HepG2 (cell line): ENCODE data around the gene LRRTM1. TPM values are rescaled to one million over a fixed set of nuclear protein-coding genes. Genes with fewer than 3 reads are reported as not detected.
A peak's percentile ranks its signal among the peaks of the same experiment; 100 is the strongest.

Source experiments
- ATAC-seq: fragments of 200-7000 bp; cut with Tn5 transposase; 3 replicates; pipeline ENCODE4 v1.9.1; 2020; ENCODE audit warnings: mild to moderate bottlenecking, moderate library complexity
- BruUV-seq: library from RNA; stranded (reverse); fragments of 400-500 nt; replicated peaks from 2 replicates; lab custom pipeline; 2021; lab: Mats Ljungman, UMichigan
- CTCF ChIA-PET: fragments of 300-600 bp; formaldehyde crosslinking; extraction: SDS; loops from one replicate; lab custom pipeline; 2021; ENCODE audit warnings: low total read pairs, inconsistent platforms, low intra/inter-chr PET ratio; lab: Yijun Ruan, JAX
- POLR2A ChIA-PET: fragments of 350-600 bp; sonication (Branson Sonifier 250); formaldehyde crosslinking; loops from one replicate; lab custom pipeline; 2020; ENCODE audit warnings: antibody characterized with exemption, inconsistent platforms; lab: Yijun Ruan, JAX
- DNase-seq: peaks from one replicate; pipeline ENCODE4 v3.0.0-alpha.2; 2015; ENCODE audit warnings: low spot score
- FAIRE-seq: peaks from 3 replicates; lab custom pipeline; 2011; peaks lifted over from hg19 to GRCh38; lab: Jason Lieb, UNC
- H2AFZ ChIP-seq: one replicate; pipeline ENCODE4 v1.6.1; 2011; ENCODE audit warnings: low read length, inconsistent platforms
- H3K27ac ChIP-seq: fragments of 300-600 bp; 3 replicates; pipeline ENCODE4 v1.8.0; 2011; ENCODE audit warnings: mixed run types, mild to moderate bottlenecking, mixed read lengths, low read length, inconsistent platforms; ENCODE audit not compliant: insufficient read depth; ENCODE audit errors: extremely low read length
- H3K27me3 ChIP-seq, 2 experiments: fragments of 200-600 bp in 1 of 2; 2 replicates in 1 of 2; 3 replicates in 1 of 2; pipeline versions ENCODE4 v1.6.0 to v1.8.0; 2011; ENCODE audit warnings: low read length in 2 of 2, mild to moderate bottlenecking in 2 of 2, moderate library complexity in 2 of 2, inconsistent platforms in 1 of 2; ENCODE audit not compliant: insufficient read depth in 2 of 2, control insufficient read depth in 1 of 2
- H3K36me3 ChIP-seq, 2 experiments: fragments of 200-600 bp in 1 of 2; replicated peaks in 1 of 2; 2 replicates in 1 of 2; 3 replicates in 1 of 2; pipeline versions ENCODE4 v1.5.1 to v1.8.0; 2011; ENCODE audit warnings: low read length in 2 of 2, inconsistent platforms in 1 of 2; ENCODE audit not compliant: insufficient read depth in 2 of 2, control insufficient read depth in 1 of 2
- H3K4me1 ChIP-seq: 2 replicates; pipeline ENCODE4 v1.5.1; 2012; ENCODE audit warnings: low read length, inconsistent platforms; ENCODE audit not compliant: insufficient read depth
- H3K4me2 ChIP-seq: 2 replicates; pipeline ENCODE4 v1.6.0; 2011; ENCODE audit warnings: low read depth, low read length, inconsistent platforms
- H3K4me3 ChIP-seq, 3 experiments: fragments of 200-600 bp in 1 of 3; sonication (generic), shearing (Covaris generic) in 1 of 3; replicated peaks in 1 of 3; 2 replicates each; pipeline ENCODE4 v1.5.1; 2011 to 2016; ENCODE audit warnings: low read length in 3 of 3, inconsistent platforms in 2 of 3, low read depth in 2 of 3, mild to moderate bottlenecking in 2 of 3, control low read depth in 1 of 3, mixed read lengths in 1 of 3; ENCODE audit not compliant: insufficient read depth in 1 of 3
- H3K79me2 ChIP-seq: one replicate; pipeline ENCODE4 v1.6.1; 2011; ENCODE audit warnings: low read length, inconsistent platforms; ENCODE audit not compliant: insufficient read depth
- H3K9ac ChIP-seq: 2 replicates; pipeline ENCODE4 v1.6.0; 2011; ENCODE audit warnings: mild to moderate bottlenecking, low read depth, low read length, inconsistent platforms; ENCODE audit not compliant: insufficient read depth
- H3K9me3 ChIP-seq: 2 replicates; pipeline ENCODE4 v1.5.1; 2012; ENCODE audit warnings: mild to moderate bottlenecking, low read length
- H4K20me1 ChIP-seq: 2 replicates; pipeline ENCODE4 v1.6.0; 2011; ENCODE audit warnings: inconsistent platforms, mild to moderate bottlenecking, low read length, moderate library complexity; ENCODE audit not compliant: insufficient read depth
- FOXP4 ChIP-seq: sonication (generic); formaldehyde crosslinking; IDR thresholded peaks from 2 replicates; pipeline ENCODE4 v1.4.0; 2020; ENCODE audit warnings: missing genetic modification reagents
- GTF2F1 ChIP-seq: fragments of 150-350 bp; IDR thresholded peaks from 2 replicates; pipeline ENCODE4 v1.6.1; 2014; ENCODE audit warnings: low read length
- MEIS1 ChIP-seq: sonication (generic); formaldehyde crosslinking; IDR thresholded peaks from 2 replicates; pipeline ENCODE4 v1.9.0; 2021; ENCODE audit warnings: mild to moderate bottlenecking, missing genetic modification reagents, moderate library complexity, borderline replicate concordance
- REST ChIP-seq, 2 experiments: IDR thresholded peaks; 2 replicates each; pipeline ENCODE4 v1.6.1; 2011 to 2012; ENCODE audit warnings: low read length in 2 of 2, borderline replicate concordance in 1 of 2, low read depth in 1 of 2, mild to moderate bottlenecking in 1 of 2, moderate library complexity in 1 of 2
- RFXAP ChIP-seq: sonication (generic); formaldehyde crosslinking; IDR thresholded peaks from 2 replicates; pipeline ENCODE4 v1.4.0; 2020; ENCODE audit warnings: missing genetic modification reagents, borderline replicate concordance
- STAT6 ChIP-seq: sonication (generic); formaldehyde crosslinking; IDR thresholded peaks from 2 replicates; pipeline ENCODE4 v1.4.0; 2020; ENCODE audit warnings: missing genetic modification reagents, mild to moderate bottlenecking, borderline replicate concordance
- ZFP90 ChIP-seq: sonication (generic); formaldehyde crosslinking; IDR thresholded peaks from 2 replicates; pipeline ENCODE4 v1.8.0; 2022; ENCODE audit warnings: missing genetic modification reagents, mild to moderate bottlenecking, inconsistent platforms, borderline replicate concordance
- ZNF160 ChIP-seq: sonication (generic); formaldehyde crosslinking; IDR thresholded peaks from 2 replicates; pipeline ENCODE4 v1.8.0; 2022; ENCODE audit warnings: mild to moderate bottlenecking, inconsistent platforms, missing genetic modification reagents
- ZNF556 ChIP-seq: sonication (generic); formaldehyde crosslinking; IDR thresholded peaks from 2 replicates; pipeline ENCODE4 v1.4.0; 2020; ENCODE audit warnings: mild to moderate bottlenecking, missing genetic modification reagents, borderline replicate concordance
- ZNF644 ChIP-seq: IDR thresholded peaks from 2 replicates; pipeline ENCODE4 v1.6.1; 2016; ENCODE audit warnings: low read depth
- WGBS: methylation state at CpG from one replicate; pipeline ENCODE4 v1.1.6; 2017; ENCODE audit warnings: low lambda C conversion rate; 5-methylcytosine and 5-hydroxymethylcytosine counted together
- in situ Hi-C: cut with HindIII; loops from 2 replicates; pipeline ENCODE4 v1.10.0; 2017; ENCODE audit warnings: low pct_unique_long_range_greater_than_20kb; ENCODE audit not compliant: extremely low pct_ligation_motif_present
- intact Hi-C: fragments of 100-400 bp; cut with micrococcal nuclease; formaldehyde crosslinking; loops from one replicate; pipeline ENCODE4 v1.10.0; 2022; ENCODE audit not compliant: unreplicated experiment
- polyA plus RNA-seq, 8 experiments: library from polyadenylated mRNA; depleted of rRNA in 3 of 8; stranded (reverse) in 7 of 8; unstranded in 1 of 8; fragments of >200 nt; fragmentation: Illumina TruSeq in 4 of 8; extraction: Trizol in 4 of 8; gene quantifications; 2 replicates each; pipeline versions ENCODE4 v1.2.1 to v1.2.3, GENCODE V29; 2011 to 2016; ENCODE audit warnings: low read depth in 4 of 8, missing spikeins in 1 of 8, mixed read lengths in 1 of 8; ENCODE audit not compliant: insufficient read depth in 1 of 8
- total RNA-seq, 5 experiments: library from RNA; depleted of rRNA; stranded (reverse); fragments of >200 nt; fragmentation: Illumina TruSeq; extraction: Trizol; gene quantifications; 2 replicates each; pipeline ENCODE4 v1.2.3, GENCODE V29; 2016; ENCODE audit warnings: low read depth in 1 of 5

LRRTM1 gene
- total and polyA plus RNA-seq, 2 of the 13 experiments (the other 11 are each of a cell fraction or from before 2014, with no cell fraction given): not detected

- Histone ChIP-seq H3K9ac (no peak overlapping the region), H2AFZ (no peak overlapping the region), H3K4me3 (no peak overlapping the region), H3K4me2 (no peak overlapping the region), H3K36me3 (no peaks in the 10 kb centered on the region), H3K27me3 (no peaks in the 10 kb centered on the region), H3K9me3 (no peaks in the 10 kb centered on the region), H3K79me2 (no peaks in the 10 kb centered on the region), H3K27ac (no peak overlapping the region), H4K20me1 (no peaks in the 10 kb centered on the region), H3K4me1 (no peaks in the 10 kb centered on the region)
- intact Hi-C loops: no loop called here
- POLR2A ChIA-PET: no interaction called here
- DNase-seq (no peak), ATAC-seq (no peak), FAIRE-seq (no peak)
- BruUV-seq: no TSS peak
- no peak for TF ChIP-seq RFXAP (CRISPR knock-in tag)
- no peak for TF ChIP-seq ZNF160 (CRISPR knock-in tag)
- CTCF ChIA-PET: no interaction called here
- WGBS: 7% methylated on average over 1 of the region's 1 CpG
- in situ Hi-C loops: no loop called here
Measured at GRCh38 chr2:80291656-80292055, 12.9 kb downstream of the LRRTM1 start.

GRCh38 chr2:80288576-80288975 is 16.0 kb downstream of the LRRTM1 start:
- CTCF ChIA-PET: no interaction called here
- Histone ChIP-seq H3K4me2 (no peak overlapping the region), H4K20me1 (no peaks in the 10 kb centered on the region), H3K36me3 (no peaks in the 10 kb centered on the region), H3K9me3 (no peaks in the 10 kb centered on the region), H2AFZ (no peak overlapping the region), H3K27ac (no peak overlapping the region), H3K4me1 (no peaks in the 10 kb centered on the region), H3K79me2 (no peaks in the 10 kb centered on the region), H3K9ac (no peak overlapping the region), H3K4me3 (no peak overlapping the region), H3K27me3 (no peaks in the 10 kb centered on the region)
- in situ Hi-C loops: no loop called here
- ATAC-seq (peak; percentile 54; the same call in 1 of the 3 replicates), DNase-seq (no peak), FAIRE-seq (no peak)
- POLR2A ChIA-PET: no interaction called here
- no TSS peak for BruUV-seq
- intact Hi-C loops: no loop called here
- WGBS: 30% methylated on average over 5 of the region's 5 CpGs
- no peak for TF ChIP-seq ZFP90 (CRISPR knock-in tag)
- TF ChIP-seq STAT6 (CRISPR knock-in tag): no peak
- TF ChIP-seq GTF2F1: no peak
- no peak for TF ChIP-seq REST (IDR thresholded peaks at IDR 0.05; ENCODE audit: borderline replicate concordance in 1 of 2, low read depth in 1 of 2, low read length in 2 of 2)
- no peak for TF ChIP-seq MEIS1
- no peak for TF ChIP-seq ZNF644 (CRISPR knock-in tag)
- no peak for TF ChIP-seq ZNF556
- no peak for TF ChIP-seq FOXP4 (CRISPR knock-in tag)
- no peak for TF ChIP-seq ZNF160 (CRISPR knock-in tag)
